ENCODE data around the gene NT5DC4.

DNA sequence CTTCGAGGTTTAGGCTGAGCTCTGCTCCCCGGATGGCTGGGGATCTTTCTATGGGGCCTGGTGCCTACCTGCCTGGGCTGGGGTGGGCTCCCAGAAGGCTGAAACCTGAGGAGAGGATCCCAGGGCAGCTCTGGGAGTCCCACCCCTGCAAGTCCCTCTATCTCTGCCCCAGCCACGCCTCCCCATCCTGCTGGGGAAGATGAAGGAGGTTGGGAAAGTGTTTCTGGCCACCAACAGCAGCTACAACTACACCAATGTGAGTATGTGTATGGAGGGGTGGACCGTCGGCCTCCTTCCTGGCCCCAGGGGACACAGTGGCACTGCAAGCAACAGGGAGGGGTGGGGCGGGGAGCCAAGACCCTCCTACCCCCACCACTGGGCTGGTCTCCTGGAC lies 2.7 kb downstream of the NT5DC4 start:
- TF ChIP-seq, protein P1, sequence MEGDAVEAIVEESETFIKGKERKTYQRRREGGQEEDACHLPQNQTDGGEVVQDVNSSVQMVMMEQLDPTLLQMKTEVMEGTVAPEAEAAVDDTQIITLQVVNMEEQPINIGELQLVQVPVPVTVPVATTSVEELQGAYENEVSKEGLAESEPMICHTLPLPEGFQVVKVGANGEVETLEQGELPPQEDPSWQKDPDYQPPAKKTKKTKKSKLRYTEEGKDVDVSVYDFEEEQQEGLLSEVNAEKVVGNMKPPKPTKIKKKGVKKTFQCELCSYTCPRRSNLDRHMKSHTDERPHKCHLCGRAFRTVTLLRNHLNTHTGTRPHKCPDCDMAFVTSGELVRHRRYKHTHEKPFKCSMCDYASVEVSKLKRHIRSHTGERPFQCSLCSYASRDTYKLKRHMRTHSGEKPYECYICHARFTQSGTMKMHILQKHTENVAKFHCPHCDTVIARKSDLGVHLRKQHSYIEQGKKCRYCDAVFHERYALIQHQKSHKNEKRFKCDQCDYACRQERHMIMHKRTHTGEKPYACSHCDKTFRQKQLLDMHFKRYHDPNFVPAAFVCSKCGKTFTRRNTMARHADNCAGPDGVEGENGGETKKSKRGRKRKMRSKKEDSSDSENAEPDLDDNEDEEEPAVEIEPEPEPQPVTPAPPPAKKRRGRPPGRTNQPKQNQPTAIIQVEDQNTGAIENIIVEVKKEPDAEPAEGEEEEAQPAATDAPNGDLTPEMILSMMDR (IDR thresholded peaks at IDR 0.05; ENCODE audit: borderline replicate concordance, extremely low read depth, low read length, poor library complexity, severe bottlenecking) = no peak
- TF ChIP-seq EZH2 (IDR thresholded peaks at IDR 0.05; ENCODE audit: borderline replicate concordance, low read depth, low read length, severe bottlenecking) = no peak
